HEK293T (cell line): ENCODE results near the gene COPS2.

Source experiments
- CTBP1 ChIP-seq: fragments of 450-650 bp; IDR thresholded peaks from 2 replicates; pipeline ENCODE4 v1.6.1; 2016; ENCODE audit warnings: borderline replicate concordance
- ELF4 ChIP-seq: fragments of 450-650 bp; IDR thresholded peaks from 2 replicates; pipeline ENCODE4 v1.6.1; 2017; ENCODE audit warnings: antibody characterized with exemption
- FOXA1 ChIP-seq: fragments of 450-650 bp; IDR thresholded peaks from 2 replicates; pipeline ENCODE4 v1.6.1; 2016; ENCODE audit warnings: mild to moderate bottlenecking
- FOXM1 ChIP-seq: fragments of 450-650 bp; IDR thresholded peaks from 2 replicates; pipeline ENCODE4 v1.6.1; 2017; ENCODE audit warnings: mild to moderate bottlenecking, borderline replicate concordance
- HDGF ChIP-seq: fragments of 450-650 bp; IDR thresholded peaks from 2 replicates; pipeline ENCODE4 v1.6.1; 2017; ENCODE audit warnings: antibody characterized with exemption, borderline replicate concordance
- LEF1 ChIP-seq: fragments of 450-650 bp; IDR thresholded peaks from 2 replicates; pipeline ENCODE4 v1.6.1; 2017; ENCODE audit warnings: mild to moderate bottlenecking, borderline replicate concordance
- NFRKB ChIP-seq: fragments of 450-650 bp; IDR thresholded peaks from 2 replicates; pipeline ENCODE4 v1.6.1; 2016; ENCODE audit warnings: mild to moderate bottlenecking, moderate library complexity

DNA sequence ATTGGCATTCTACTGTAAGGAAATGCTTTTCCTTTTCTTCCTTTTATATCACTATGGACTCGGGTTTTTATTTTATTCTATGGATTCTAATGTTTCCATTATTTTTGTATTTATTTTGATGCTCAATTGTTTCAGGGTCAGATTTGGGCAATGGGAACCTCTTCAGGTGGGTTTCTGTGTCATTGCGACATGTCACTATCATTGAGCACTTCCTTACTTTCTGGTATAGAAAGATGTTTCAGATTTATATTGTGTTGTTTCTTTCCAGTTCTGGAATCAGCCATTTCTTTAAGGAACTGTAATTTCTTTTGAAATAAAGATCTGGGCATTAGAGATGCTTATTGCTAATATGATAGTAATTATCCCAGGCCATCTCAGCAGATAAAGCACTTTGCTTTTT, 36.5 kb upstream of the COPS2 start:
- no peak for TF ChIP-seq FOXA1
- no peak for TF ChIP-seq ELF4
- no peak for TF ChIP-seq NFRKB
- TF ChIP-seq HDGF = no peak
- TF ChIP-seq LEF1 = no peak
- no peak for TF ChIP-seq FOXM1
- TF ChIP-seq CTBP1 = no peak
